LNCaP clone FGC (cell line): ENCODE results near the gene MRPS5.

Source experiments
- DNase-seq: peaks from one replicate; pipeline ENCODE4 v3.0.0-alpha.2; 2011; ENCODE audit warnings: low read depth
- H3K4me3 ChIP-seq: 2 replicates; pipeline ENCODE4 v1.5.1; 2011; ENCODE audit warnings: mild to moderate bottlenecking, low read depth, low read length, control low read depth
- TF ChIP-seq, protein P1 (sequence below): IDR thresholded peaks from 2 replicates; pipeline ENCODE4 v1.5.1; 2012; ENCODE audit warnings: mild to moderate bottlenecking; ENCODE audit not compliant: control insufficient read depth, insufficient read depth; ENCODE audit errors: extremely low read depth

MRPS5 gene

DNA sequence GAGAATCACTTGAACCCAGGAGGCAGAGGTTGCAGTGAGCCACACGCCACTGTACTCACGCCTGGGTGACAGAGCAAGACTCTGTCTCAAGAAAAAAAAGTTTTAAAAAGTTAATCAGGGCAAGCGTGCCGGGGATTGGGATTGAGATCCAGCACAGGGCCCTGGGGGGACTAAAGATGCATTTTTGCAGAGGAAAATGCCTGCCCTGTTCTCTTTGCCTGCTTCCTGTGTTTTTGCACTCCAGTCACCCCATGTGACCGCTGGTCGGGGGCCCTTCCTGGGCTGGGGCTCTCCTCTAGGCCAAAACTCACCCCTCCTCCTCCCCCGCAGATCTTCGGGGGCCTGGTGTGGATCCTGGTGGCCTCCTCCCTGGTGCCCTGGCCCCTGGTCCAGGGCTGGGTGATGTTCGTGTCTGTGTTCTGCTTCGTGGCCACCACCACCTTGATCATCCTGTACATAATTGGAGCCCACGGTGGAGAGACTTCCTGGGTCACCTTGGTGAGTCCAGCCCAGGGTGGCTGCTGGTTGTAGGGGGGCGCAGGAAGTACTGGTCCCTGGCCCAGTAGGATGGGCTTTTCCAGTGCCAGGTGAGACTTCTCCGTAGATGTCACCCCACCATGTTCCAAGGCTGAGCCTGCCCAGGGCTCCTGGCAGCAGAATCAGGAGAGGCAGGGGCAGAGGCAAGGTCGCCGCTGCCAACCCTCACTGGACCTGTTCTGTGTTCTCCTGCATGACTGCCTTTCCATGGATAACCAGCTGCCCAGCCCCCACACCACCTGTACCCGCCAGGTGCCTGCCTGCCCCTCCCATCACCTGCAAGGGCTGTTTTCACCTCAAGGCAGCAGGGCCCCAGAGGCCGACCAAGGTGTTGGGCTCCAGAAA is 73.7 kb downstream of the MRPS5 start:
- H3K4me3 ChIP-seq, result no peak overlapping the region
- no peak for DNase-seq
- TF ChIP-seq, protein P1, sequence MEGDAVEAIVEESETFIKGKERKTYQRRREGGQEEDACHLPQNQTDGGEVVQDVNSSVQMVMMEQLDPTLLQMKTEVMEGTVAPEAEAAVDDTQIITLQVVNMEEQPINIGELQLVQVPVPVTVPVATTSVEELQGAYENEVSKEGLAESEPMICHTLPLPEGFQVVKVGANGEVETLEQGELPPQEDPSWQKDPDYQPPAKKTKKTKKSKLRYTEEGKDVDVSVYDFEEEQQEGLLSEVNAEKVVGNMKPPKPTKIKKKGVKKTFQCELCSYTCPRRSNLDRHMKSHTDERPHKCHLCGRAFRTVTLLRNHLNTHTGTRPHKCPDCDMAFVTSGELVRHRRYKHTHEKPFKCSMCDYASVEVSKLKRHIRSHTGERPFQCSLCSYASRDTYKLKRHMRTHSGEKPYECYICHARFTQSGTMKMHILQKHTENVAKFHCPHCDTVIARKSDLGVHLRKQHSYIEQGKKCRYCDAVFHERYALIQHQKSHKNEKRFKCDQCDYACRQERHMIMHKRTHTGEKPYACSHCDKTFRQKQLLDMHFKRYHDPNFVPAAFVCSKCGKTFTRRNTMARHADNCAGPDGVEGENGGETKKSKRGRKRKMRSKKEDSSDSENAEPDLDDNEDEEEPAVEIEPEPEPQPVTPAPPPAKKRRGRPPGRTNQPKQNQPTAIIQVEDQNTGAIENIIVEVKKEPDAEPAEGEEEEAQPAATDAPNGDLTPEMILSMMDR, result no peak

DNA sequence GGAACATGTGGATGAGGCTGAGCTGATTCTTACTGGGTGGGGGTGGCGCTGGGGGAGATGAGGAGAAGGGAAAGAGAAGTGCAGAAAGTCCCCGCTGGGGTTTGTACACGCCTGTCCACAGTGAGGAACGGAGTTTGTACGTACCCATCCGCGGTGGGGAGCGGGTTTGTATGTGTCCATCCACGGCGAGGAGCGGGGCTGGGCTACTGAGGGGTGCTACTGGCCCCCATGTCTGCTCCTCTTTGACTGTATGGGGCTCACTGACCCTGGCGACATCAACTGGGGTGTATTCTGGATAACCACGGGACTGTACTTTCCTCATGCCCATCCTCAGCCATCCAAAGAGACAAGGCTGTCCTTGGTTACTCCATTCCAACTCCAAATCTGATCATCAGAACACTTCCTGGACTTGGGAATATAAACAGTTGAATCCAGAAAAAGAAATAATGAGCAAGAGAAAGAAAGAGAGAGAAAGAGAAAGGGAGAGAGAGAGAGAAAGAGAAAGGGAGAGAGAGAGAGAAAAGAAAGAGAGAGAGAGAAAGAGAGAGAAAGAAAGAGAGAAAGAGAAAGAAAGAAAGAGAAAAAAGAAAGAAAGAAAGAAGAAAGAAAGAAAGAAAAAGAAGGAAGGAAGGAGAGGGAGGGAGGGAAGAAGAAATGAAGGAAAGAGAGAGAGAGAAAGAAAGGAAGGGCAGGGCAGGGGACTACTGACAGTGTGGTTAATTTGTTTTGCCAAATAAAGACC is 75.1 kb downstream of the MRPS5 start:
- H3K4me3 ChIP-seq, result no peak overlapping the region
- no peak for DNase-seq
- TF ChIP-seq, protein P1, result no peak

DNA sequence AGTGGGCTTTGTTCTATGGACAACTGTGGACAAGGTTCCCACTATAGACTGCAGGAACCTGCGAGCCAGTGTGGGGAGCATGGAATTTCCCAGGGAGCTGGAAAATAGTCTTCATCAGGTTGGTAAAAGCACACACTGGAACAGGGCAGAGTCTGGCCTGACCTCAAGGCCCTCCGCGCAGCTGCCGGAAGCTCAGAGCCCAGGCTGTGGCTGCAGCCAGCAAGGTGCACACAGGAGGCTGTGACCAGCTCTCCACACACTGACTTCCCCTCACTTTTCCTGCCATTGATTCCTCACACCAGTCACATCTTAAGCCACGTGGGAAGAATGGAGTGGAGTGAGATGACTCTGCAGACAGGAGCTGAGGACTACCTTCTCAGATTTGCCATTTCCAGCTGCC is 77.0 kb downstream of the MRPS5 start:
- TF ChIP-seq, protein P1, result no peak
- no peak overlapping the region for H3K4me3 ChIP-seq
- no peak for DNase-seq

DNA sequence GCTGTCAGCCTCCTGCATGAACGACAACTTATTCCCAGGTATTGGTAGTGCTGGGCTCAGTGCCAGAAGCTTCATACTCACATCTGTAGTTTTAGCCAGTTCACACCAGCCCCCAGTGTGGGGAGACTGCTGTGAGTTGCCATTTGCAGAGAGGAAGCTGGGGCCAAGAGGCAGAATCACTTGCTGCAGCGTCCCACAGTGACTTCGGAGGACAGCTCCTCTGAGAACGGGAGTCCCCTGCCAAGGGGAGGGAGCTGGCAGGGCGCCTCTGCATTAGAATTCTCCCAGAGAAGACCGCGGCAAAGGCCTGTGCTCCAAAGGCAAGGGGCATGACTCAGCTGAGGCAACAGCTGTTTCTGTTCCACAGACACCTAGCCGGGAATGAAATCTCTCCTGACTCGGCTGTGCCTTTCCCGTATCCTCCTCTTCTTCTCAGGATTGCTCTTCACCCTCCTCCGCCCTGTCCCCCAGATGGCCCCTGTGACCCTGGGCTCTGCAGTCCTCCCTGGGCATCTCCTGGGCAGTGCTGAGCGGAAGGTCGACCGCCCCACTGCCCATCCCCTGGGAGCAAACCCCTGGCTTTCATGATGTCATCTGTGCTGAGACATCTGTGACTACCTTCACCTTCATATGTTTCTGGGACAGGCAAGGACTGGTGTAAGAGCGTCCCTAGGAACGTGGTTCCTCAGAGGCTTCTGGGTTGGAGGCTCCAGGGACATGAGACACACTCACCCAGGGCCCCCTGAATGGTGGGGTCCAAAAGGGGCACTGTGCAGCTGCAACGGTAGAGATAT is 78.1 kb downstream of the MRPS5 start:
- no peak overlapping the region for H3K4me3 ChIP-seq
- TF ChIP-seq, protein P1, result no peak
- DNase-seq, result peak; percentile 39

DNA sequence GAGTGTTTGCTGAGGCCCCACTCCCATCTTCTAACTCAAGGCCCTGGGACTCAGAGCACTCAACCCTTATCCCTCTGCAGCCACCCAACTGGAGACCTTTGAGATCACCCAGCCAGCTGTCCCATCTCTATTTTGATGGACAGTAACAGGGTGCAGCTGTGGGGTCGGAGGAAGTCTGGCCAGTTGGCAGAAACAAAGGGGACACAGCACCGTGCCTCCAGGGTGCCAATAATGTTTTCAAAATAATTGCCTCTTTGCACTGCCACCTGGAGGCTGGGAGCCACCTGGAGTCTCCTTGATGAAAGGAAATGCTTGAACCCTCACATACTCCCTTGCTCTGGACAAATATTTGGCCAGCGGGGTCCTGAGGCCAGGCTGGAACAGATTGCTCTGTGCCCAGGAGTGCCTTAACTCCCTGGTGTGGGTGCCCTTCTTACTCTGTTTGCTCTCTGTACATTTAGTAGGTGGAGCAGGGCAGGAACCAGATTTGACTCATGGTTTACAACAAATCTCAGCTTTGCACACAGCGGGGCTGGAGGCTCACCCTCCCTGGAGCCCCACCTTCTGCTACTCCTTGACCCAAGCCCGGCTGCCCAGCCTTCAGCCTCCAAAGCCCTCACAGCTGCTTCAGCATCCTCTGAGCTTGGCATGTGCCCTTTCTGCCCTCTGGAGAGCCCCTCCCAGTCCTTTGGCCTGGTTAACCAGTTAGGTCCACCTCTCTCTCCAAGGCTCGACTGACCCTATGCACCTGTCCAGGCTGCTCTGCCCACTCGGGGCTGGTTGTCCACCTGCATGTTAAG is 78.9 kb downstream of the MRPS5 start:
- H3K4me3 ChIP-seq, result no peak overlapping the region
- no peak for DNase-seq
- TF ChIP-seq, protein P1, result no peak

DNA sequence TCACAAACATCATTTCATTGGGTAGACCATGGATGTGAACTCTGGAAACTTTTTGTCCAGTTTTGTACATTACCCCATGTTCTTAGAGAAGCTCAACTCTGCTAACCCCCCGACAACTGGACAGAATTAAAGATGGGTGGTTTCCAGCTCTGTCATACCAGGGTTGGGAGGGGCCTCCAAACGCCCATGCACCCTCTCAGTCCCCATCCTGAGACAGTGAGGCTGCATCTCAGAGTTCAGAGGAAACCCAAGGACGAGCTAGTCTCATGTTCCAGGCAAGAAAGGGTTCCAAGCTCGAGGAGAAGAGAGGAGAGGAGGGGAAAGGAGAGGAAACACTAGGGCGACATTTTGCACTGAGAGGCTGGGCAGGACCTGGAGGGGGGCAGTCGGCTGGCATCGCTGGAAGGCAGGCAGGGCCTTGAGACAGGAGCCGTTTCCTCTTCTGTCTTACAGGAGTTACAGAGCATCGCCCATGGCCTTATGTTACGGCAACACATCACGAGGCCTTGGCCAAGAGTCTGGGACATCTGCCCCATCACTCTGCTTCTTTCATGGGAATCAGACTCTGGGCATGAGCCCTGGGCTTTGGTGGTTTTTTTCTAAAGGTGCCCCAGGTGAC is 79.7 kb downstream of the MRPS5 start:
- no peak for DNase-seq
- H3K4me3 ChIP-seq, result no peak overlapping the region
- TF ChIP-seq, protein P1, result no peak
